ENCODE results near the gene PPP6R2.

DNA sequence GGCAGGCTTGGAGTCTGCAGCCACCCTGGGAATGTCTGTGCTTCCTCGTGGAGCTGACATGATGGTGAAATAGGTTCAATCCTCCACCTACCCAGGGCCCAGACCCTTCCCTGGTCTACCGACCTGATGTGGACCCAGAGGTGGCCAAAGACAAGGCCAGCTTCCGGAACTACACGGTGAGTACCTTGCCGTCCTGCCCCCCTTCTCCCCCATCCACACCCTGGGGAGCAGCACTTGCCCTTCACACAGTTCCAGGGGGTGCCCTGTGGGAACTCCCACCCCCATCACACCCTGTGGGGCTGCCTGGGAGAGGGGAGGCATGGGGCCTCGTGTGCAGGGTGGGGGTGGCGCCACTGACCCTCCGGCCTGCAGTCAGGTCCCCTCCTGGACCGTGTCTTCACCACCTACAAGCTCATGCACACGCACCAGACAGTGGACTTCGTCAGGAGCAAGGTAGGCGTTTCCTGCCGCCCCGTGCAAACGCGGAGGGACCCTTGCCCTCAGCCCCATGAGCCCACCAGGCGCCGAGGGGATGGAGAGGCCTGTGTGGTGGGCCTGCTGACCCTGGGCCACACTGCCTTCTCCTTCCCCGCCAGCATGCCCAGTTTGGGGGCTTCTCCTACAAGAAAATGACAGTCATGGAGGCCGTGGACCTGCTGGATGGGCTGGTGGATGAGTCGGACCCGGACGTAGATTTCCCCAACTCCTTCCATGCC is 144.3 kb downstream of the PPP6R2 start:
- TF ChIP-seq POLR2A (IDR thresholded peaks at IDR 0.05) (no peak), POLR2AphosphoS5 (IDR thresholded peaks at IDR 0.05) (no peak)
- TF ChIP-seq, protein P1, sequence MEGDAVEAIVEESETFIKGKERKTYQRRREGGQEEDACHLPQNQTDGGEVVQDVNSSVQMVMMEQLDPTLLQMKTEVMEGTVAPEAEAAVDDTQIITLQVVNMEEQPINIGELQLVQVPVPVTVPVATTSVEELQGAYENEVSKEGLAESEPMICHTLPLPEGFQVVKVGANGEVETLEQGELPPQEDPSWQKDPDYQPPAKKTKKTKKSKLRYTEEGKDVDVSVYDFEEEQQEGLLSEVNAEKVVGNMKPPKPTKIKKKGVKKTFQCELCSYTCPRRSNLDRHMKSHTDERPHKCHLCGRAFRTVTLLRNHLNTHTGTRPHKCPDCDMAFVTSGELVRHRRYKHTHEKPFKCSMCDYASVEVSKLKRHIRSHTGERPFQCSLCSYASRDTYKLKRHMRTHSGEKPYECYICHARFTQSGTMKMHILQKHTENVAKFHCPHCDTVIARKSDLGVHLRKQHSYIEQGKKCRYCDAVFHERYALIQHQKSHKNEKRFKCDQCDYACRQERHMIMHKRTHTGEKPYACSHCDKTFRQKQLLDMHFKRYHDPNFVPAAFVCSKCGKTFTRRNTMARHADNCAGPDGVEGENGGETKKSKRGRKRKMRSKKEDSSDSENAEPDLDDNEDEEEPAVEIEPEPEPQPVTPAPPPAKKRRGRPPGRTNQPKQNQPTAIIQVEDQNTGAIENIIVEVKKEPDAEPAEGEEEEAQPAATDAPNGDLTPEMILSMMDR (IDR thresholded peaks at IDR 0.05) = no peak
